Panc1 (cell line): ENCODE measurements around the gene MAP3K12. TPM values are rescaled to one million over a fixed set of nuclear protein-coding genes. Genes with fewer than 3 reads are reported as not detected.

ENCODE experiments used
- ATAC-seq: fragments of 200-7000 bp; cut with Tn5 transposase; 2 replicates; pipeline ENCODE4 v1.9.1; 2020; ENCODE audit warnings: mild to moderate bottlenecking, moderate library complexity
- BruUV-seq: library from RNA; stranded (reverse); fragments of 400-500 nt; replicated peaks from 2 replicates; lab custom pipeline; 2021; lab: Mats Ljungman, UMichigan
- CTCF ChIA-PET: fragments of 300-600 bp; sonication (Branson Sonifier 250); formaldehyde crosslinking; loops from one replicate; lab custom pipeline; 2022; ENCODE audit warnings: antibody characterized with exemption; lab: Charles Lee
- POLR2A ChIA-PET: fragments of 300-600 bp; sonication (Branson Sonifier 250); formaldehyde crosslinking; loops from one replicate; lab custom pipeline; 2022; ENCODE audit warnings: antibody characterized with exemption; lab: Charles Lee
- DNase-seq: peaks from one replicate; pipeline ENCODE4 v3.0.0-alpha.2; 2010; ENCODE audit warnings: low read depth, low spot score
- H3K27ac ChIP-seq: 2 replicates; pipeline ENCODE4 v1.5.1; 2011; ENCODE audit warnings: mild to moderate bottlenecking, low read length, inconsistent platforms
- H3K27me3 ChIP-seq: fragments of 200-500 bp; sonication (Bioruptor generic); 2 replicates; pipeline ENCODE4 v1.6.0; 2014; ENCODE audit warnings: low read length, inconsistent platforms; ENCODE audit not compliant: control insufficient read depth, insufficient read depth
- H3K36me3 ChIP-seq: fragments of 200-500 bp; sonication (Bioruptor generic); 2 replicates; pipeline ENCODE4 v1.5.1; 2014; ENCODE audit warnings: inconsistent platforms, mild to moderate bottlenecking, low read length, moderate library complexity; ENCODE audit not compliant: control insufficient read depth, insufficient read depth
- H3K4me1 ChIP-seq: 2 replicates; pipeline ENCODE4 v1.5.1; 2011; ENCODE audit warnings: inconsistent platforms, mild to moderate bottlenecking, low read length, moderate library complexity; ENCODE audit not compliant: control insufficient read depth, insufficient read depth
- H3K4me3 ChIP-seq, 2 experiments: 2 replicates each; pipeline ENCODE4 v1.5.1; 2011 to 2012; ENCODE audit warnings: low read depth in 2 of 2, low read length in 2 of 2, mild to moderate bottlenecking in 2 of 2, inconsistent platforms in 1 of 2, moderate library complexity in 1 of 2
- H3K9me3 ChIP-seq: fragments of 200-500 bp; sonication (Bioruptor generic); 2 replicates; pipeline ENCODE4 v1.5.1; 2014; ENCODE audit warnings: low read depth, mild to moderate bottlenecking, inconsistent platforms, low read length, moderate library complexity; ENCODE audit not compliant: control insufficient read depth, insufficient read depth
- POLR2AphosphoS5 ChIP-seq: IDR thresholded peaks from 2 replicates; pipeline ENCODE4 v1.6.1; 2012; ENCODE audit warnings: mild to moderate bottlenecking, low read depth, low read length, moderate library complexity
- REST ChIP-seq, 2 experiments: IDR thresholded peaks; 2 replicates each; pipeline ENCODE4 v1.6.1; 2011 to 2012; ENCODE audit warnings: low read depth in 2 of 2, control low read depth in 1 of 2, low read length in 1 of 2, mild to moderate bottlenecking in 1 of 2, moderate library complexity in 1 of 2; ENCODE audit not compliant: insufficient read depth in 1 of 2
- SIN3A ChIP-seq: IDR thresholded peaks from 2 replicates; pipeline ENCODE4 v1.6.1; 2012; ENCODE audit warnings: low read depth, mild to moderate bottlenecking, low read length, moderate library complexity, borderline replicate concordance; ENCODE audit not compliant: insufficient read depth
- TCF7L2 ChIP-seq: IDR thresholded peaks from 2 replicates; pipeline ENCODE4 v1.6.1; 2011; ENCODE audit warnings: mild to moderate bottlenecking, low read depth, low read length, inconsistent platforms
- in situ Hi-C: cut with HindIII; loops from 2 replicates; pipeline ENCODE4 v1.10.0; 2016; ENCODE audit warnings: low sequenced_read_pairs, low pct_unique_long_range_greater_than_20kb
- intact Hi-C: fragments of 100-400 bp; cut with micrococcal nuclease; formaldehyde crosslinking; loops from one replicate; pipeline ENCODE4 v1.10.0; 2022; ENCODE audit not compliant: unreplicated experiment
- total RNA-seq: library from RNA; stranded (reverse); gene quantifications from one replicate; pipeline ENCODE4 v1.2.1, GENCODE V29; 2021; ENCODE audit not compliant: unreplicated experiment
- TF ChIP-seq, protein P1 (sequence below): fragments of 450-650 bp; IDR thresholded peaks from 2 replicates; pipeline ENCODE4 v1.5.1; 2017; ENCODE audit warnings: mild to moderate bottlenecking

MAP3K12 gene
- total RNA-seq, 1 experiment from 2014 or later: 32.2 TPM

DNA sequence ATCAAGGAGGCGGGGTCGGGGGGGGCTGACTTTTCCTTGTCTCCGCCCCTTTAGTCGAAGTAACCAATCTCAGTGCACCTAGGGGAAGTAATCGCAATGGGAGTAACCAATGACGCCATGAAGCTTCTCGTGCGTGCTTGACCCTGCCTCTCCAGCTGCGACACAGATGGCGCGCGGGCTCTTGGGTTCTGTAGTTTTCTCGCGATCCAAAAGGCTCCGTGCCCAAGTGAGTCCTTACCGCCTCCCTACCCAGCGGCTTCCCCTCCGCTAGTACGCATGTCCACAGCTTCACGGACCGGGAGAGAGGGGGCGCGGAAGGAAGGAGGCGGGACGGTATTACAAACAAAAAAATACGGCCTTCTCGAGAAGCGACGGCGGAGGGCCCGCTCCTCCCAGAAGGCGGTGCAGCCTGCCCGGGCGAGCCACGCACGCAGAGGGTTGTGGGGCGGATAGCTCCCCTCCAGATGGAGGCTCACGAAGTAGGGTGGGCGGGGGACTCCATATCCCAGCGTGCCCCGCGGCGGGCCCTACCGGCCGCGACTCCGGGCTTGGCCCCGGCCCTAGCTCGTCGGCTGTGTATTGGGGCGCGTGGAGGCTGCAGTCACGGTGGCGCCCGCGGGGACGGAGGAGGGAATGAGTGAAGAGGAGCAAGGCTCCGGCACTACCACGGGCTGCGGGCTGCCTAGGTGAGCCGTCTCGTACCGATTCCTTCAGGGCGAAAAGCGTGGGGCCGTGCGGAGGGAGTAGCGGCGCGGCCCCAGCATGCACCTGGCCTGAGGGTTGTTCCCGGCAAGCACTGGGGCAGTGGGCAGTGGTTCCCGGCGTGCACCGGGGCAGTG, 1.7 kb upstream of the MAP3K12 start, which contains the start of gene TARBP2:
Gene TARBP2, plus strand, starts transcription at position 508 of the 839 bp plus-strand sequence. Its CDS starts 126 bp downstream, at position 634.
- CTCF ChIA-PET: interaction anchor here (0.6 kb wide), 1 partner anchor 50 kb away, joined by 5 read pairs; no protein-coding TSS in a partner anchor
- in situ Hi-C loops: no loop called here
- TF ChIP-seq POLR2AphosphoS5: peak; percentile 86
- TF ChIP-seq, protein P1, sequence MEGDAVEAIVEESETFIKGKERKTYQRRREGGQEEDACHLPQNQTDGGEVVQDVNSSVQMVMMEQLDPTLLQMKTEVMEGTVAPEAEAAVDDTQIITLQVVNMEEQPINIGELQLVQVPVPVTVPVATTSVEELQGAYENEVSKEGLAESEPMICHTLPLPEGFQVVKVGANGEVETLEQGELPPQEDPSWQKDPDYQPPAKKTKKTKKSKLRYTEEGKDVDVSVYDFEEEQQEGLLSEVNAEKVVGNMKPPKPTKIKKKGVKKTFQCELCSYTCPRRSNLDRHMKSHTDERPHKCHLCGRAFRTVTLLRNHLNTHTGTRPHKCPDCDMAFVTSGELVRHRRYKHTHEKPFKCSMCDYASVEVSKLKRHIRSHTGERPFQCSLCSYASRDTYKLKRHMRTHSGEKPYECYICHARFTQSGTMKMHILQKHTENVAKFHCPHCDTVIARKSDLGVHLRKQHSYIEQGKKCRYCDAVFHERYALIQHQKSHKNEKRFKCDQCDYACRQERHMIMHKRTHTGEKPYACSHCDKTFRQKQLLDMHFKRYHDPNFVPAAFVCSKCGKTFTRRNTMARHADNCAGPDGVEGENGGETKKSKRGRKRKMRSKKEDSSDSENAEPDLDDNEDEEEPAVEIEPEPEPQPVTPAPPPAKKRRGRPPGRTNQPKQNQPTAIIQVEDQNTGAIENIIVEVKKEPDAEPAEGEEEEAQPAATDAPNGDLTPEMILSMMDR: no peak
- 0 out of 2 replicates have a peak, but pooled peaks have one; percentile 13 for TF ChIP-seq SIN3A
- no peak for TF ChIP-seq TCF7L2
- no peak for TF ChIP-seq REST (IDR thresholded peaks at IDR 0.05; ENCODE audit: insufficient read depth in 1 of 2, low read depth in 2 of 2, low read length in 1 of 2)

DNA sequence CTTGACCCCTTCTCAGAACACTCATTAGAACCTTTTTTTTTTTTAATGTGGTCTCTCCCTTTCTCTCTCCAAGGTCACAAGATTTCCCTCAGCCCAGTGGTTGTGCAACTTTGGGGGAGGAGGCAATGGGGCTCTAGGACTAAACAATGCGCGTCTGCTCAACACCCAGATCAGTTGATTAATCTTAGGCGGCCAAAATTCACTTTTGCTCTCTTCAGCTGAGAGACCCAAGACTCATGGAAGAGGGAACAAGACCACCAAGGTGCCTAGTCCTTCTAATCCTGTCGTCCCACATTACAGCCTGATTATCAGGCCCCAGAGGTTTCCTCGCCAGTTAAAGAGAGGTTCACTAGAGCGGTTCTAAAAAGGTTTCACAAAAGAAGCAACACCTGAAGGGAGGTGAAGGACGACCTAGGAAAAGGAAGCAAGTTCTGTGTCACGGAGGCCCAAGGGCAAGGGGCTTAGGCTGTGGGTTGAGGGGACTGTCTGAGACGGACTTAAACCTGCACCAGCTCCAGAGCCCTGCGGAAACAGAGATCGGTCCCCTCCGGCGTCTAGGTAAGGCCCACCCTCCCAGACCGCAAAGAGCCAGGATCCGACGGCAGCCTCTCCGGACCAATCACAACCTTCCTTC, 1.0 kb upstream of the MAP3K12 start:
- BruUV-seq: TSS peak; percentile 67
- ChIA-PET CTCF (interaction anchor here (0.7 kb wide), 1 partner anchor 18 kb away, joined by 6 read pairs; no protein-coding TSS in a partner anchor), POLR2A (interaction anchor here (0.5 to 1.2 kb wide), 7 partner anchors 15 to 708 kb away, joined by 3 to 6 read pairs (median 3); no protein-coding TSS in a partner anchor)
- TF ChIP-seq, protein P1: no peak
- no peak for TF ChIP-seq SIN3A
- no peak for TF ChIP-seq REST (IDR thresholded peaks at IDR 0.05; ENCODE audit: insufficient read depth in 1 of 2, low read depth in 2 of 2, low read length in 1 of 2)
- 0 out of 2 replicates have a peak, but pooled peaks have one; percentile 37 for TF ChIP-seq TCF7L2
- peak; percentile 43; the same call in 1 of the 2 replicates for TF ChIP-seq POLR2AphosphoS5
- H3K4me1 ChIP-seq: peaks cover 37% of the 10 kb centered on the region
- no peaks in the 10 kb centered on the region for H3K27me3 ChIP-seq
- in situ Hi-C loops (no loop called here), intact Hi-C loops (no loop called here)
- peak overlapping the region; percentile 66 to 80 for H3K4me3 ChIP-seq
- DNase-seq: no peak
- no peak for ATAC-seq
- no peaks in the 10 kb centered on the region; the same call in 1 of the 2 replicates for H3K36me3 ChIP-seq
- no peaks in the 10 kb centered on the region for H3K9me3 ChIP-seq
- H3K27ac ChIP-seq: peak overlapping the region; percentile 98

More for the DNA sequence above, 1.7 kb upstream of the MAP3K12 start, which contains the start of gene TARBP2:
- intact Hi-C loops: no loop called here
- Histone ChIP-seq H3K27me3 (no peaks in the 10 kb centered on the region), H3K4me1 (peaks cover 35% of the 10 kb centered on the region), H3K9me3 (no peaks in the 10 kb centered on the region), H3K27ac (peak within 1 kb of the TSS; percentile 98), H3K36me3 (no peaks in the 10 kb centered on the region; the same call in 1 of the 2 replicates), H3K4me3 (peak within 1 kb of the TSS; percentile 66 to 80)
- POLR2A ChIA-PET: interaction anchor here (0.5 to 1.2 kb wide), 7 partner anchors 14 to 707 kb away, joined by 3 to 6 read pairs (median 3); no protein-coding TSS in a partner anchor
- no TSS peak for BruUV-seq
- peak; percentile 88 for ATAC-seq
- peak; percentile 96 for DNase-seq
